ENCODE data around the gene PLLP. TPM values are rescaled to one million over a fixed set of nuclear protein-coding genes. Genes with fewer than 3 reads are reported as not detected.
A peak's percentile ranks its signal among the peaks of the same experiment; 100 is the strongest.

The PLLP gene
- total and polyA plus RNA-seq, 5 experiments from 2014 or later: 3.5 to 8.8 (median 4.9) TPM

DNA sequence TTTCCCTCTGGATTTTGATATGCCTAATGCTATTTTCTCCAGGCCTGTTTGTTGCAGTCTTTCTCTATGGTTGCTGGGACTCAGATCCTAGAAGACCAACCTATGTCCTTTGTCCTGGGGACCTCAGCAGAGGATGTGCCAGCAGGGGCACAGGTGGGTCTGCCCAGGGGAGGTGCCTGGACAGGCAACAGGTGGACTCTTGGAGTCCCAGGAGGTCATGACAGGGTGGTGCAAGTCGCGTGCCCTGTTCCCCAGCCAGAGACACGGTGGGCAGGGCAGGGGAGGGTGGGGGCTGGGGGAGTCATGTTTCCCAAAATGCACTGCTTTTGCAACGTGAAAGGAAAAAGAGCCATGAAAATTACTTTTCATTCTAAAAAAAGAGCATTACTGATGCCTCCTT, 26.3 kb upstream of the PLLP start:
- Mint-ChIP-seq H3K27ac (peak overlapping the region in 1 of 10 donors; percentile 52), H3K4me1 (peaks cover 5 to 19% (median 13%) of the 10 kb centered on the region in 4 donors), H3K9me3 (no peaks in the 10 kb centered on the region), H3K36me3 (no peaks in the 10 kb centered on the region), H3K4me3 (no peak overlapping the region), H3K27me3 (peaks cover 0 to 7% (median 0%) of the 10 kb centered on the region in 5 donors)
- ATAC-seq: no peak
- no peak for DNase-seq
- POLR2A ChIA-PET: interaction anchor here (0.7 kb wide), 1 partner anchor 118 kb away, joined by 5 read pairs; no protein-coding TSS in a partner anchor

DNA sequence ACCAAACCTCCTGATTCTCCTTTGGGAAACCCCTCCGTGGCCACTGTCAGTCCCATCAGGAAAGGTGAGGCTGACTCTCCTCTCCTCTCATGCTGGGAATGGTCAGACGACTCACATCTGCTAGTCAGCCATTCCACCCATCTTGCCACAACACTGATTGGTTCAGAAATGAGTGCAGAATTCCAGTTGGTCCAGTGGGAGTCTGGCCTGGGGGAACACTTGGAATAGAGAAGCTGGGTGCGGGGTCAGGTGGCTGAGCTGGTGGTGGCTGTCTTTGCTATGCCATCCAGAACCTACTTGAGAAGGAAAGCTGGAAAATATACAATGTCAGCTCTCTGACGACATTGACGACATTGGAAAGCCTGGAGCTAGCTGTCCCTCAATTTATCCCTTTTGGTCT, 23.6 kb upstream of the PLLP start:
- Mint-ChIP-seq H3K4me1 (peaks cover 1 to 8% (median 6%) of the 10 kb centered on the region in 4 donors), H3K9me3 (no peaks in the 10 kb centered on the region), H3K4me3 (no peak overlapping the region), H3K27me3 (peaks cover 0 to 7% (median 0%) of the 10 kb centered on the region in 5 donors), H3K27ac (peak overlapping the region in 1 of 10 donors; percentile 67), H3K36me3 (no peaks in the 10 kb centered on the region)
- POLR2A ChIA-PET: interaction anchor here (1.1 kb wide), 1 partner anchor 147 kb away, joined by 3 read pairs; no protein-coding TSS in a partner anchor
- ATAC-seq: no peak
- DNase-seq: no peak

- H3K9me3 Mint-ChIP-seq: no peaks in the 10 kb centered on the region
- POLR2A ChIA-PET: interaction anchor here (1.1 kb wide), 1 partner anchor 147 kb away, joined by 3 read pairs; no protein-coding TSS in a partner anchor
Observed at GRCh38 chr16:57307365-57307764, 22.9 kb upstream of the PLLP start.

GRCh38 chr16:57306676-57307341, 22.3 kb upstream of the PLLP start:
- no peak overlapping the region for H3K27ac Mint-ChIP-seq
- peaks cover 0 to 4% (median 0%) of the 10 kb centered on the region in 5 donors for H3K27me3 Mint-ChIP-seq
- ATAC-seq (no peak), DNase-seq (no peak)
- no peak overlapping the region for H3K4me3 Mint-ChIP-seq
- POLR2A ChIA-PET: interaction anchor here (1.1 kb wide), 1 partner anchor 148 kb away, joined by 3 read pairs; no protein-coding TSS in a partner anchor
- peaks cover 1 to 14% (median 10%) of the 10 kb centered on the region in 4 donors for H3K4me1 Mint-ChIP-seq
- no peaks in the 10 kb centered on the region for H3K36me3 Mint-ChIP-seq
- H3K9me3 Mint-ChIP-seq: no peaks in the 10 kb centered on the region

More at GRCh38 chr16:57307365-57307764, 22.9 kb upstream of the PLLP start:
- no peak overlapping the region for H3K27ac Mint-ChIP-seq
- no peaks in the 10 kb centered on the region for H3K36me3 Mint-ChIP-seq
- ATAC-seq (no peak), DNase-seq (no peak)
- peaks cover 0 to 7% (median 0%) of the 10 kb centered on the region in 5 donors for H3K27me3 Mint-ChIP-seq
- no peak overlapping the region for H3K4me3 Mint-ChIP-seq
- peaks cover 1 to 13% (median 9%) of the 10 kb centered on the region in 4 donors for H3K4me1 Mint-ChIP-seq

DNA sequence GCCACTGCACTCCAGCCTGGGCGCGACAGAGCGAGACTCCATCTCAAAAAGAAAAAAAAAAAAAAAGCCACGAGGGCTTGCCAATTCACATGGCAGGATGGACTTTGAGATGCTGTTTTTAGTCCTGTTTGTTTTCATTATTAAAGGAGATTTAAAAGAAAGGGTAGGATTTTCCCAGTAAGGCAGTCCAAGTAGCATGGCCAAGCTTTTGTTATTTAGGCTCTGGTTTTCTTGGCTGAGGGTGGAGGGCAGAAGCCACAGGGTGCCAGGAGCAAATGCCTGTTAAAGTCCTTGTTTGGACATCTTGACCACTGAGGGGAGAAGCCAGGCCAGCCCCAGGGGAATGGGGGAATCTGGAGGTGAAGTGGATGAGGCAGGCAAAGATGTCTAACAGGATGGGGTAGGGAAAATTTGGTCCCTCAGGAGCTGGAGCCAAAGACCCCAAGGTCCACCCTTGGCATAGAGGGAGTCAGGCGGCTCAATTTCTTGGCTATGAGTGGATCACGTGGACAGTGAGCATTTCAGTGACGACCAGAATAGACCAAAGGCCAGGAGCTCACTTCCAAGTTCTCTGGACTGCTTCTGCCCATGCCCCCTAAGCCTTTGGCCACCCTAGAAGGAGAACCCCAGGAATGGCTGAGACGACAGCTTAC, 20.8 kb upstream of the PLLP start:
- H3K4me3 Mint-ChIP-seq: no peak overlapping the region
- peaks cover 0 to 4% (median 0%) of the 10 kb centered on the region in 5 donors for H3K27me3 Mint-ChIP-seq
- H3K36me3 Mint-ChIP-seq: no peaks in the 10 kb centered on the region
- H3K9me3 Mint-ChIP-seq: no peaks in the 10 kb centered on the region
- POLR2A ChIA-PET: interaction anchor here (0.6 to 0.7 kb wide), 3 partner anchors 22 to 106 kb away, joined by 3 to 5 read pairs (median 4); no protein-coding TSS in a partner anchor
- DNase-seq: no peak
- H3K27ac Mint-ChIP-seq: peak overlapping the region in 1 of 10 donors; percentile 40
- H3K4me1 Mint-ChIP-seq: peaks cover 1 to 14% (median 10%) of the 10 kb centered on the region in 4 donors
- no peak for ATAC-seq

- no peaks in the 10 kb centered on the region for H3K36me3 Mint-ChIP-seq
- H3K4me1 Mint-ChIP-seq: peaks cover under 1 to 12% (median 9%) of the 10 kb centered on the region in 4 donors
- POLR2A ChIA-PET: interaction anchor here (0.8 kb wide), 1 partner anchor 112 kb away, joined by 3 read pairs; no protein-coding TSS in a partner anchor
- ATAC-seq (no peak), DNase-seq (no peak)
- peaks cover 0 to 4% (median 0%) of the 10 kb centered on the region in 5 donors for H3K27me3 Mint-ChIP-seq
- H3K9me3 Mint-ChIP-seq: no peaks in the 10 kb centered on the region
- no peak overlapping the region for H3K4me3 Mint-ChIP-seq
- H3K27ac Mint-ChIP-seq: peak overlapping the region in 1 of 10 donors; percentile 62
Observed at GRCh38 chr16:57304169-57305061, 19.9 kb upstream of the PLLP start.

DNA sequence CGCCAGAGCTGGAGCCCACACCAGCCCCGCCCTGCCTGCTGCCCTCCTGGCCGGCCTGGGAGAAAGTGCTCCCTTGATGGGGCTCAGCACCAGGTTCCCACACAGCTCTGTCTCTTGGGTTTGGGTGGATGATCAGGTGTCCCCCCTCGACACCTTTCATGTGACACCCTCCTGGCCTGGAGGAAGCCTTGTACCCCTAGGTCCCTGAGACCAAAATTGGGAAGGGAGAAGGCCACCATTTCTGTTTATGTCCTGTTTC, 19.4 kb upstream of the PLLP start:
- no peaks in the 10 kb centered on the region for H3K9me3 Mint-ChIP-seq
- H3K4me3 Mint-ChIP-seq: no peak overlapping the region
- DNase-seq (no peak), ATAC-seq (no peak)
- POLR2A ChIA-PET: interaction anchor here (0.8 kb wide), 1 partner anchor 113 kb away, joined by 3 read pairs; no protein-coding TSS in a partner anchor
- peaks cover 0 to 4% (median 0%) of the 10 kb centered on the region in 5 donors for H3K27me3 Mint-ChIP-seq
- no peaks in the 10 kb centered on the region for H3K36me3 Mint-ChIP-seq
- H3K27ac Mint-ChIP-seq: no peak overlapping the region
- peaks cover 0 to 12% (median 6%) of the 10 kb centered on the region in 4 donors for H3K4me1 Mint-ChIP-seq

GRCh38 chr16:57303021-57303909, 18.8 kb upstream of the PLLP start:
- Mint-ChIP-seq H3K36me3 (no peaks in the 10 kb centered on the region), H3K9me3 (no peaks in the 10 kb centered on the region), H3K4me3 (no peak overlapping the region), H3K27ac (peak overlapping the region in 2 of 10 donors; percentile 43 to 60), H3K4me1 (peaks cover 0 to 12% (median 7%) of the 10 kb centered on the region in 4 donors), H3K27me3 (peaks cover 0 to 4% (median 0%) of the 10 kb centered on the region in 5 donors)
- POLR2A ChIA-PET: interaction anchor here (4.3 kb wide), 1 partner anchor 114 kb away, joined by 43 read pairs; no protein-coding TSS in a partner anchor
- no peak for DNase-seq
- no peak for ATAC-seq

DNA sequence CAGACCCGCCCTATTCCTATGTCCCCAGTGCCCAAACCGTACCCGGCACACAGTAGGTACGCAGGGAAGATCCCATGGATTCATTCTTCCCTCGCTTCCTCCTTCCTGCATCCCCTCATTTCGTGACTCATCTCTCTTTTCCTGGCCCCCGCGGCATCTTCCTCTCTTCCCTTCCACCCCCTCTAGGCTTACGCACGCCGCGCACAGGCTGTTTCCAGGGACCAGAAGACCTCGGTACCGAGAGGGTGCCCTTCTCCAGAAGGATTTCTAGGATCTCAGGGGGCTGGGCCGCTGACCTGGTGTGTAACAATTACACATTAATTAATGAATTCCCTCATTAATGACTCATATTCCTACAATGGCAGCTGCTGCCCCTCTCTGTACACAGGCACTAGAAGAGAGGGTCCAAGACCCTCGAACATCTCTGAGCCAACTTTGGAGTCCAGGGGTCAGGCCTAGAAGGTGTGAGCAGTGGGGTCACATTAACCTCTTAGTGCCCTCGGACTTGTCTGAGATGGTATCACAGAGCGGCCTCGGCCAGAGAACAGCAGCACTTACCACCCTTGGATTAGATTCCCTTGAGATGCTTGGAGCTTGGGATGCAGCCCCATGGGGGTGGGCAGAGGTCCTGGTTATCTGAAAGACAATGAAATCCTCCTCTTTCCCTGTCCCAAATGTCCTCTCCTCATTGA, 16.8 kb upstream of the PLLP start:
- H3K36me3 Mint-ChIP-seq: no peaks in the 10 kb centered on the region
- POLR2A ChIA-PET: interaction anchor here (0.5 to 4.3 kb wide), 10 partner anchors 11 to 161 kb away, joined by 3 to 43 read pairs (median 4); partner anchors contain the start of genes CIAPIN1, COQ9, POLR2C and PSME3IP1
- ATAC-seq (no peak), DNase-seq (no peak)
- H3K4me1 Mint-ChIP-seq: peaks cover 4 to 18% (median 15%) of the 10 kb centered on the region in 4 donors
- peak overlapping the region in 2 of 10 donors; percentile 47 to 49 for H3K27ac Mint-ChIP-seq
- H3K9me3 Mint-ChIP-seq: no peaks in the 10 kb centered on the region
- H3K27me3 Mint-ChIP-seq: no peaks in the 10 kb centered on the region
- H3K4me3 Mint-ChIP-seq: peak overlapping the region in 2 of 10 donors; percentile 1 to 2

DNA sequence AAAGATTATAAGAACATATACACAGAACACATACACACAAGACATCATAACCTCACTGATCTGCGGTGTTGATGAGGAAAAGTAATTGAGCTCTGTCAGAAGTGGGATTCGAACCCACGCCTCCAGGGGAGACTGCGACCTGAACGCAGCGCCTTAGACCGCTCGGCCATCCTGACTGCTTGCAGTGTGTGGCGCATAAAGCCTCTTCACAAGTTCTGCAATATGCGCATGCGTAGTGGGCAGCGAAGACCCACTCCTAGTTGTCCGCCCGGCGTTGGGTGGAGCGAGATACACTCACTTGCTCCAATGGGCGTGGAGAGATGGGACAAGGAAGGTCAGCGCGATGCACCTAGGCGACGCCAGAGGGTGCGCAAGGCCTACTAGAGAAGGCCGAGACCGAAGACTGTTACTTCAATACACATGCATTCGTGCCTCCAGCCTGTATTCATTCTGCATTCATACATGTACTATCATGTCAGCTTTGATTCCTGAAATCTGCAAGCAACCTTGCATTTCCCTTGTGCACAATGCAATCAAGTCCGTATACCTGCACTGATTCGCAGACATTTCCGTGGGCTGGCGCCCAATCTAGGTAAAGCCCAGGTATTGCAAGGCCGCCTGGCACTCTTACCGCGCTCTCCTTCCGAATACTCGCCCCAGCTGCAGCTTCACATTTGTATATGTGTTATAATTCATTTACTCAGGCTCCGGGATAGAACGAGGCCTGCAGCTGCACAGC, 16.1 kb upstream of the PLLP start:
- Mint-ChIP-seq H3K4me3 (no peak overlapping the region), H3K9me3 (no peaks in the 10 kb centered on the region), H3K4me1 (peaks cover 4 to 18% (median 15%) of the 10 kb centered on the region in 4 donors), H3K36me3 (no peaks in the 10 kb centered on the region), H3K27ac (no peak overlapping the region), H3K27me3 (no peaks in the 10 kb centered on the region)
- DNase-seq (peak; percentile 92 to 100 (median 99)), ATAC-seq (peak; percentile 86)
- POLR2A ChIA-PET: interaction anchor here (0.5 to 4.3 kb wide), 14 partner anchors 11 to 236 kb away, joined by 3 to 43 read pairs (median 4); partner anchors contain the start of genes ARL2BP, CCDC102A, CIAPIN1 and COQ9
